ENCODE results near the gene NBDY.
"Not testable (repeated sequence)": the region's sequence is repeated elsewhere in the genome, so short reads cannot be mapped to it uniquely, and the experiment has no call there.

Gene NBDY

GRCh38 chrX:56729152-56729850 is at the start of gene NBDY:
NBDY (plus strand) TSS chrX:56729243; CDS start chrX:56729354, 111 bp downstream.
- no peak for TF ChIP-seq CTCF (IDR thresholded peaks at IDR 0.05; ENCODE audit: low read depth, low read length)
- DNase-seq (ENCODE audit: extremely low read depth, low read depth), result no peak

GRCh38 chrX:56704530-56704929 is 24.5 kb upstream of the NBDY start:
- DNase-seq (ENCODE audit: extremely low read depth, low read depth), result not testable (repeated sequence)

GRCh38 chrX:56726605-56727004 is 2.4 kb upstream of the NBDY start:
- no peak for DNase-seq (ENCODE audit: extremely low read depth, low read depth)
- peak; percentile 76 for TF ChIP-seq CTCF (IDR thresholded peaks at IDR 0.05; ENCODE audit: low read depth, low read length)

GRCh38 chrX:56727531-56727930 is 1.5 kb upstream of the NBDY start:
- no peak for DNase-seq (ENCODE audit: extremely low read depth, low read depth)
- TF ChIP-seq CTCF (IDR thresholded peaks at IDR 0.05; ENCODE audit: low read depth, low read length), result no peak

- no peak for DNase-seq (ENCODE audit: extremely low read depth, low read depth)
- TF ChIP-seq CTCF (IDR thresholded peaks at IDR 0.05; ENCODE audit: low read depth, low read length), result no peak
Measured at GRCh38 chrX:56728321-56728720, 722 bp upstream of the NBDY start.

- no peak for TF ChIP-seq CTCF (IDR thresholded peaks at IDR 0.05; ENCODE audit: low read depth, low read length)
- DNase-seq (ENCODE audit: extremely low read depth, low read depth), result no peak
Measured at GRCh38 chrX:56728752-56729151, 291 bp upstream of the NBDY start.

GRCh38 chrX:56733459-56734046 is 4.5 kb downstream of the NBDY start:
- TF ChIP-seq CTCF (IDR thresholded peaks at IDR 0.05; ENCODE audit: low read depth, low read length), result peak; percentile 61
- DNase-seq (ENCODE audit: extremely low read depth, low read depth), result no peak

- no peak for TF ChIP-seq CTCF (IDR thresholded peaks at IDR 0.05; ENCODE audit: low read depth, low read length)
- no peak for DNase-seq (ENCODE audit: extremely low read depth, low read depth)
Measured at GRCh38 chrX:56736219-56736618, 7.2 kb downstream of the NBDY start.

Data from AG09319 (cell line).